HG03280 (cell line): ENCODE measurements around the gene NOTO.
"Not testable (repeated sequence)": the region's sequence is repeated elsewhere in the genome, so short reads cannot be mapped to it uniquely, and the experiment has no call there.

Experiments
- ATAC-seq: cut with Tn5 transposase; IDR thresholded peaks from one replicate; pipeline ENCODE4 v1.9.1; 2021; ENCODE audit warnings: mild to moderate bottlenecking, moderate library complexity; ENCODE audit not compliant: unreplicated experiment

The NOTO gene

DNA sequence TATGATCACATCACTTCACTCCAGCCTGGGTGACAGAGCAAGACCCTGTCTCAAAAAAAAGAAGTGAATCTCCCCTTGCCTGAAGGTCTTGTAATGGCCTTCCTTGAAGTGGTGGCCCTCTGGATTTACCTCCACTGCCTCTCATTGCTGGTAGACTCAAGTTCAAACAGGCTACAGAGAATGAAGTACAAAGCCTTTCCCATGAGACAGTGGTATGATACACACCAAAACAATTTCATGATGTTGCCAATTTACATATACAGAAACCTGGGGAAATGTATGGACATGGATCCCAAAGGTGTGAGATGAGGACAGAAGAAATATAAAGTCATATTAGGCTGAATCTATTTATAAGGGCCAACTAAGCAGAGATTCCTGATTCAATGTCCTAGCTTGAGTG lies 4.8 kb upstream of the NOTO start:
- no peak for ATAC-seq

DNA sequence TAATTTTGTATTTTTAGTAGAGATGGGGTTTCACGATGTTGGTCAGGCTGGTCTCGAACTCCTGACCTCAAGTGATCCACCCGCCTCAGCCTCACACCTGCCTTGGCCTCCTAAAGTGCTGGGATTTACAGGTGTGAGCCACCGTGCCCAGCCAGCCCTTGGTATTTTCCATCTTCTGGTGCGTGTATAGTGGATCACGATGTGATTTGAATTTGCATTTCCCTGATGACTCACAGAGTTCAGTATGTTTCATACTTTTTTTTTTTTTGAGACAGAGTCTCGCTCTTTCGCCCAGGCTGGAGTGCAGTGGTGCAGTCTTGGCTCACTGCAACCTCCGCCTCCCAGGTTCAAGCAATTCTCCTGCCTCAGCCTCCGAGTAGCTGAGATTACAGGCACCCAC lies 2.1 kb upstream of the NOTO start:
- ATAC-seq, result not testable (repeated sequence)

DNA sequence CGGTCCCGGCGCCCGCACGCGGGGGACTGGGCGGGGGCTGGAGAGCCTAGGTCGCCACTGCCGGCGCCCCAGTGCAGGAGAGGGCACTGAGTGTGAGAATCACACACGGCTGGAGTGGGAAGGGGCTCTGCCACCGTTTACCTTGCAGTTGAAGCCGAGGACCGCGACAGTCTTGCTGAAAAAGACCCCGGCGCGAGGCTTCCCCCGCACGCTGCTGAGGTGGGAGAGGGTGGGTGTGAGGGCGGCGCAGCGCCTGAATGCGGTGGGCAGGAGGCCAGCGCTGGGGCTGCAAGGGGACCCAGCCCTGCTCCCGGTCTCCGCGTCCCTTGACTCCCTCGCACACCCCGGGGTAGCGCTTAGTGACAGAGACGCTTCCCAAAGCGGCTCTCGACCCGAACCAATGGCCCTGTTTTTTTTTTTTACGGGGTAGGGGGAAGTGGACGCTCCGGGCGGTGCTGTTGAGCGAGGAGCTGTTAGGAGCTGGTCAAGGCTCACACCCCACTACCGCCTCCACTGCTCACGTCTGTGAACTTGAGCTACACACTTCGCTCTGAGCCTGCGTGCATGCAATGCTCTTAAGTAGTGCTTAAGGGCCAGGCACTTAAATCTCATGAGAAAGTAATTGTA lies 794 bp downstream of the NOTO start:
- ATAC-seq, result no peak

DNA sequence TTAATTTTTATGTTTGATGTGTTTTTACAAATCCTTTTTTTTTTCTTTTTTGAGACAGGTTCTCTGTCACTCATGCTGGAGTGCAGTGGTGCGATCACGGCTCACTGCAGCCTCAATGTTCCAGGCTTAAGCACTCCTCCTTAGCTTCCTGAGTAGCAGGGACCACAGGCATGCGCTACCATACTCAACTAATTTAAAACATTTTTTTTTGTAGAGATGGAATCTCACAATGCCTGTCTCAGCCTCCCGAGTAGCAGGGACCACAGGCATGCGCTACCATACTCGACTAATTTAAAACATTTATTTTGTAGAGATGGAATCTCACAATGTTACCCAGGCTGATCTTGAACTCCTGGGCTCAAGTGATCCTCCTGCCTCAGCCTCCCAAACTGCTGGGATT lies 3.2 kb downstream of the NOTO start:
- no peak for ATAC-seq

DNA sequence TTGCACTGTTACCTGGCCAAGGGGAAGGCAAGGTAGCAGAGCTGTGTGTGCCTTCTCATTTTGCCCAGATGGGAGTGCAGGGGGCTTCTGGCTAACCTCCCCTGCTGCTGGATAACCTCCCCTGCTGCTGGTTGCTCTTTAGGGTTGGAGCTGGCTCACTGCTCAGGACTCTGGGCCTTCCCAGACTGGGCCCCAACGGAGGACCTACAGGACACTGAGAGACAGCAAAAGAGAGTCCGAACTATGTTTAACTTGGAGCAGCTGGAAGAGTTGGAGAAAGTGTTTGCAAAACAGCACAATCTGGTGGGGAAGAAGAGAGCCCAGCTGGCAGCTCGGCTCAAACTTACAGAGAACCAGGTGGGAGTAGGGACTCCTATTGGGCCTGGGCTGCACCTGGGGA lies 5.9 kb downstream of the NOTO start:
- no peak for ATAC-seq

DNA sequence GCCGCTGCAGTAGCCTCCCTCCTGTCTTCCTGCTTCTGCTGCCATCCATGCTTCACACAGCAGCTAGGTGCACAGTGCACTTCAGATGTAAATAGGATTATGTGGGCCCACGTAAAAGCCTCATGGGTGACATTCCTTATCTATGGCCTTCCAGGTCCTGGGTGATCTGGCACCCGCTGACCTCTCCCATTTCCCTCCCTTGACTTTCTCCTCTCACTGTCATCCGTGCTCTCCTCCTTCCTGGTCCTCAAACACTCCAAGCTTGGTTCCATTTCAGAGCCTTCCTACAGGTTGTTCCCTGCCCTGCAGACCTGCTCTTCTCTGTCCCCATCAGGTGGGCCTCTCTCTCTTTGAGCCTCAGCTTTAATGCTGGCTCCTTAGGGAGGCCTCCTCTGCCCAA lies 7.6 kb downstream of the NOTO start:
- no peak for ATAC-seq

DNA sequence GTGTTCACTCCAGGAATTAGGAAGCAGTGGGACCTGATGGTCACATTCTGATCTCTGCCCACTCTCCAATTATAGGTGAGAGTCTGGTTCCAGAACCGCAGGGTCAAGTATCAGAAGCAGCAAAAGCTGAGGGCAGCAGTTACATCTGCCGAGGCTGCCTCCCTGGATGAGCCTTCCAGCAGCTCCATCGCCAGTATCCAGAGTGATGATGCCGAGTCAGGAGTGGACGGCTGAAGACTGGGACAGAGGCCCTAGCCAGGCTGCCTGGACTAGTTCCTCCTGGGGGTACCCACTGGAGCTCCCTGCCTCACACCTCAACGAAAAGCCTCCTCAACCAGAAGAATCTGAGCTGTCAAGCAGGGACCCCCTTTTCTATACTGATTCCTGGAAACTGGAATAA lies 8.3 kb downstream of the NOTO start:
- no peak for ATAC-seq

DNA sequence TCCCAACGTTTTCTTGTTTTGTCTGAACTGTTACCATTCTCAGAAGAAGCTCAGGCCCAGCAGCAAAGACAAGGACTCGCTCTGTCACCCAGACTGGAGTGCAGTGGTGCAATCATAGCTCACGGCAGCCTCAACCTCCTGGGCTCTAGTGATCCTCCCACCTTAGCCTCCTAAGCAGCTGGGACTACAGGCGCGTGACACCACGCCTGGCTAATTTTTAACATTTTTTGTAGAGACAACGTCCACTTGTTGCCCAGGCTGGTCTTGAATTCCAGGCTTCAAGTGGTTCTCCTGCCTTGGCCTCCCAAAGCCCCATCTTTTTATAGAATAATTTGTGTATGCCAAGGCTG lies 9.7 kb downstream of the NOTO start:
- ATAC-seq, result no peak

DNA sequence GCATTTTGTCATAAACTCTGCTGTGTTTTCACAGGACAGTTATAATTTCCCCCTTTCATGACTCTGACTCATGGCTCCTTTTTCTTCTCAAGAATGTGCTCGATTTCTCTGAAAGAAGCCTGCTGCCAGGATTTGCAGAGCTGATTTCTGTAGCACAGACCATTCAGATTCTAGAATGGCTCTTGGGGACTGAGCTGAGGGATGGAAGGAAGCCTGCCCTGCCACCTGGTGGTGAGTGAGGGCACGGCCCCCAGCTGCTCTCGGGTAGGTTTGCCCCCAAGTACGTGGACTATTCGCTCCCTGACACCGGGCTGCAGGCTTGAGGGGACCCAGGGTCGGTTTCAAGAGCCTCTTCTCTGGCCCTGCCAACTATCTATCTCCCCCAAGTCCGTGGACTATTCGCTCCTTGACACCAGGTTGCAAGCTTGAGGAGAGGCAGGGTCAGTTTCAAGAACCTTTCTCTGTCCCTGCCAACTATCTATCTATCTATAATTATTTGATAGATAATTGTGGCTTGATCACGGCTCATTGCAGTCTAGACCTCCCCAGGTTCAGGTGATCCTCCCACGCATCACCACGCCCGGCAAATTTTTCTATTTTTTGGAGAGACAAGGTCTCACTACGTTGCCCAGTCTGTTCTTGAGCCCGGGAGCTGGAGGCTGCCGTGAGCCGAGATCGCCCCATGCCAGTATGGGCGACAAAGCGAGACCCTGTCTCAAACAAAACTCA lies 10.2 kb downstream of the NOTO start:
- peak; percentile 75 for ATAC-seq

DNA sequence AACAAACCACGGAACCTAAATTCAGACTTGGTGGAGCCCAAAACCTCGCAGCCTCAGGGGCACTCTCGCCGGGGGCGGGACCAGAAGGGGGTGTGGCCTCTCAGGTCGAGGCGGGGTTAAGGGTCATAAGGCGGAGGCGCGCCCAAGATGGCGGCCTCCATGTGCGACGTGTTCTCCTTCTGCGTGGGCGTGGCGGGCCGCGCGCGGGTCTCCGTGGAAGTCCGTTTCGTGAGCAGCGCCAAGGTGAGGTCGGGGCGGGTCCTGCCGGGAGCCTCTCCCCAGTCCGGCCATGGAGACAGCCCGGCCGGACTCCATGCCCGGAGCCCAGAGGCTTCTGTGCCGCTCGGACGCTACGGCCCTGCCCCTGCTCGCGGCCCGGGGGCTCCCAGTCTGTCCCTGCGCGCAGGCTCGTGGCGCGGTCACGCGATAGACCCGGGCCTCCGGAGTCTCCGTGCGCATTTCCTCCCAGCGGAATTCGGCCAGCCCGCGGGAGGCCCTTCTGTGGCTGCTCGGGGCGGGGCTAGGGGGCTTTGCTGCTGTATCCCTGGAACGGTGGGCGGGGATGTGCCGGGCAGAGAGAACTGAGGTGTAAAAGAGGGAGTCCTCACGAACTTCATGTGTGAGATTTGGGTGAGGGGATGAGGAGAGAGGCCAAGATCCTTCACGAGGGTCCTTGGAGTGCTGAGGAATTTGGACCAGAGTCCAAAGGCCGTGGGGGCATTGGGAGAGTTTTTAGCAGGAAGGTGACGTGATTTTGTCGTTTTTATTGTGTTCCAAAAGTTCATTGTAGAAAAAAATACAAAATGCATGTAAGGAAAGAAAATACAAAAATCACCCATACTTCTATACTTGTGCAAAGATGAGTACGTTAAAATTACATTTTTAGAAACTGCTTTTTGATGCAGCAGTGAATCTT lies 12.0 kb downstream of the NOTO start, which contains the start of gene SMYD5:
SMYD5 (plus strand) TSS at position 126 of the 916 bp plus-strand sequence; CDS start at position 148, 22 bp downstream.
- peak; percentile 91 for ATAC-seq

DNA sequence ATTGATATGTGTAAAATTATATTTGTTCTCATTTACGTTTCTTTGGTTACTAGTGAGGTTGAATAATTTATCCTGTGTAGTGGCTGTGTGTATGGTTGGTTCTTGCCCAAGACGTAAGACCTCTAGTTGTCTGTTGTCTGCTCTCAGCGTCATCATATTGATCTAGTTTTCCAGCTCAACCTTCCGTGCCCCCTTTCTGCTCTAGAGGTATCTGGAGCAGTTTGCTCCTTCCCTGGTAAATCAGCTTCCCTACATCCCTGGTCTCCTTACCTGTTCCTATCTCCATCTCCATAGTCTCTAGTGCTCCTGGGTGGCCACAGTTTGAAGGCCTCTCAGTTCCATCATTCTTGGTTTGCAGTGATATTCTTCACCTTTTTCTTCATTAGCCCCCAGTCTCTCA lies 12.9 kb downstream of the NOTO start:
- ATAC-seq, result no peak

DNA sequence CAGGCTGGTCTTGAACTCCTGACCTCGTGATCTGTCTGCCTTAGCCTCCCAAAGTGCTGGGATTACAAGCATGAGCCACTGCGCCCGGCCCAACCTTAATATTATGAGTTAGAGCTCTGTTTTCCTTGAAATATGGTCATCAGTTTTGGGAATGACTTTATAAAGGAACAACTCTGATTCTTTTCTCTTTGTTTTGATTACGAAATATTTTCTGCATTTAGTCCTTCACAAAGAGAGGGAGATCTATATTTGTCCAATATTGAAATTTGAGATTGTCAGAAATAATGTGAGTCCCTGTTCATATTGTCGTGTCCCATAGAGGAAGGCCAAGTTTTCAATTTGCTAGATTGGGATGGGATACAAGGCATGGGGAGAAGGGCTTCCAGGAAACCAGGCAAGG lies 14.8 kb downstream of the NOTO start:
- ATAC-seq, result no peak

DNA sequence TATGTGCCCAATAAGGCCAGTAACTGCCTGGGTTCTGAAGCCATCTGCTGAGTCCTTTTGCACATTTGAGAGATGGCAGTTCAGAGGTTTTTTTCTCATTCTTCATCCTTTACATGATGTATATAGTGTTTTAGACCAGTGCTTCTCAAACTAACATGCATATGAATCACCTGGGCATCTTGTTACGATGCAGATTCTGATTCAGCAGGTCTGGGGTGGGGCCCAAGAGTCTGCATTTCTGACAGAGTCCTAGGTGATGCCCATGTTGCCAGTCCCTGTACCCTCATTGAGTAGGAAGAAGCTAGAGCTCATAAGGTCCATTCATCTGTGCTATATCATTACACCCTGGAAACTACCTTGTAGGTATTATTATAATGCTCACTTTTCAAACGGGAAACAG lies 15.5 kb downstream of the NOTO start:
- no peak for ATAC-seq

DNA sequence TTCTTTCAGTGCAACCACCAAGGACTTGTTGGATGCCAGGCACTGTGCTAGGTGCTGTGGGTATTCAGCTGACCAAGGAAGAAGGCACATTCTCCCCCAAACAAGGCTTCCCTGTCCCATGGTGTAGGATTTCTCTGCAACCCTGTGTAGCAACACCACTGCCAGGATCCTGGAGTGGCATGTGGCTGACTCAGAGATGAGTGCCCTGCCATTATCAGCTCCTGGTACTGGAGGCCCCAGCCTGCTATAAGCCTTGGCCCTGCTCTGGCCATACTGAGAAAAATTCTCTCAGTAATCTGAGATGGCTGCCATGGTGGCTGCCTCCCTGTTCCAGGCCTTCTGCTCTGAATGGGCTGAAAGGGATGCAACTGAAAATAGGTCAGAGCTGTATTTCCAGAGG lies 15.9 kb downstream of the NOTO start:
- no peak for ATAC-seq

DNA sequence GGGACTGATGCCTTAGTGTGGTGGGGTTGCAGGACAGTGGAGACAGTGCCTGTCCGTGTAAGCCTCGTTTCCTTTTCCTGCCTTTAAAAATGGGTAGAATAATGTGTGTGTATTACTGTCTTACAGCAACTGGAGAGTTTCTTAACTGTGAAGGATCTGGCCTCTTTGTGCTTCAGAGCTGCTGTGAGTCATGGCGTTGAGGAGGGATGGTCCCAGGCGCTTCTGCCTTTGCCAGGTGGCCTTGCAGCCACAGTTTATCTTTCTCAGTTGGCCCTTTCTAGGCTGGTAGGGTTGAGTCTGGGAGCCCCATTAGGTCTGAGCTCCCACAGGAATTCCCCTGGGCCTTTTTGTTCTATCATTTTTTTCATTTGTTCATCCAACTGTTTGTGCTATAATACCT lies 21.4 kb downstream of the NOTO start:
- no peak for ATAC-seq

DNA sequence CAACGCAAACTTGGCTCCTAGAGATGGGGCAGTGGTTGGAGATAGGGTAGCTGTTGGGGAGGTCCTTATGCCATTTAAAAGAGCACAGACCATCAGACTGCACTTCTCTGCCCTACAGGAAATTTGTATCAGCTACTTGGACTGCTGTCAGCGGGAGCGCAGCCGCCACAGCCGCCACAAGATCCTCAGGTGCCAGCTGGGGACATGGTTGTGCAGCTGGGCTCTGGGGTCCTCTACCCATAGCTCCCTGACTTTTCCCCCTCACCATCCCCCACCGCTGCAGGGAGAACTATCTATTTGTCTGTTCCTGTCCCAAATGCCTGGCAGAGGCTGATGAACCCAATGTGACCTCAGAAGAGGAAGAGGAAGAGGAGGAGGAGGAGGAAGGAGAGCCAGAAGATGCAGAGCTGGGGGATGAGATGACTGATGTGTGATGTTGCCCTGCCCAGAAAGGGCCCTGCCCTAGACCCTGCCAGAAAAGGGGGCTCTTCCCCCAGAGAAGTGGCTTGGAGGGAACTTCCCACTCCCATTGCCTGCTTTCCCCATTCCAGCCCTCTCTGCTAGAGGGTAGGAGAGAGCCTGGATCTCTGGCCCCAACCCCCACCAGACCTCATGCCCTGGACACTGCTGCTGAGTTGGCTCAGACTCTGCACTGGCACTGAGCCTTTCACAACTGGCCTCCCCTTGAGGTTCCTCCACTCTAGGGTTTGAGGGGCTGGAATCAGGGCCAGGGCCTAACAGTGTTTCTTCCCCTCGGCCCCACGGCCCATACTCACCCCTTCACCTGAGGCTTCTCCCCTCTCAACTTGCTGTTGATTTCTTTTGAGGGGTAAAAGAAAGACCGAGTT lies 23.4 kb downstream of the NOTO start:
- no peak for ATAC-seq

DNA sequence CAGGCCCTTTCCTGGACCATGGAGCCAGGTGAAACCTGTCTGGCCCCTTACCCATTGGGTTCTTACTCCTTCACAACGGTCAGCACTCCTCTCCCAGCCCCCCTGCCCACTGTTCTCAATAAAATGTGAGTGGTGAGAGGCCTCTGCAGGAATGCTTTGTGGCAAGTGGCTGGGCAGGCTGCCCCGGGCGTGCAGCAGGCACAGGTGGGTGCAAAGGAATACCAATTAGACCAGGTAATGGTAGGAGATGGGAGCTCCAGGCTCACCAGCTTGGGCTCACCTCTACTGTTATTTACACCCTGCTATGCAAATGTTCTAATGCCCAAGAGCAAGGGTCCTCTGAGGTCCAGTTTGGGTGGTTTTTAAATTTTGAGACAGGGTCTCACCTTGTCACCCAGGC lies 24.7 kb downstream of the NOTO start:
- ATAC-seq, result no peak

DNA sequence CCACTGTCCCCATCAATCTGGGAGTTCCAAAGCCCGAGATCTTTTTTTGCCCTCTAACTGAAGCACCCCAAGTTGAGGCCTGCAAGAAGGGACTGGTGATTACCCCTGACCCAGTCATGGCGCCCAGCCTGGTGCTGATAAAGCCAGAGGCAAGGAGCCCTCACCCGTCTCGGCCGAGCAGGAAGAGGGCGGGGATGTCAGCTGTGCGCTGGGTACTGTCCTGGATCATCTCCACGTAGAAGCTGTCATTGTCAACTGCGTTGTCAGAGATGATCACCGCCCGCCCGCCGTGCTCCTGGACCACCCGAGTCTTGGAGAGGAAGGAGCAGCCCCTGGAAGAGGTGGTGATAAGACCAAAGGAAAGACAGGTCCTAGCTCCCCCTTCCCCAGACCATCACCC lies 26.3 kb downstream of the NOTO start:
- ATAC-seq, result no peak

DNA sequence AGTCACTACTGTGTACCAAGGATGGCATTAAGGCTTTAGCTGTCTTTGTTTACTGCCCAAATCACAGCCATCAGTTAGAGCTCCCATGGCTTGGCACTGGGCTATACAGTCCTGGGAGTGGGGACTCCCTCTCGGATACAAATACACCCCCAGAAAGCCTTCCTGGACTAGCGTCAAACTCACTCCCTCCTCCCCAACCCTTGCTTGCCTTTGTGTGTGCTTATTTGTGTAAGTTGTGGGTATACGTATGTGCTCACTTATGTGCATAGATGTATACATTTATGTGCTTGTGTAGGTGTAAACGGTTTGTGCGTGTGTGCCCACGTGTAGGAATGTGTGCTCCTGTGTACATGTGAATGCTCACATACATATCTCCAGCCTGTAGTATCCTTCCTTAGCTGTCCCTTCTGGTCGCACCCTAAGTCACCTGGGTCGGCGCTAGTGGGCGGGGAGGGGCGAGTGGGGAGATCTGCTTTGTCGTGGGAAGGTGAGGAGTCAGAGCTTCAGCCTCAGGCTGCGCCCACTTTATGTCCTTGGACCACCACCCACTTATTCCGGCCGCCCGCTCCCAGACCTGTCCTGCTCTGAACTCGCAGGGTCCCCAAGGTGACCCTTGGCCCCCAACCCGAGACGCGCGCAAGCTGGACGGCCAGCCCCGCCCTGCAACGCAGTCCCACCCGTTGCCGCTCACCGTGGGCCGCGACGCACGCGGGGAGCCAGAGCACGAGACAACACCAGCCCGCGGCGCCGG lies 30.2 kb downstream of the NOTO start:
- peak; percentile 10 for ATAC-seq
